ENCODE results near the gene OLFML2A.
"Not testable (repeated sequence)": the region's sequence is repeated elsewhere in the genome, so short reads cannot be mapped to it uniquely, and the experiment has no call there.

Gene OLFML2A

DNA sequence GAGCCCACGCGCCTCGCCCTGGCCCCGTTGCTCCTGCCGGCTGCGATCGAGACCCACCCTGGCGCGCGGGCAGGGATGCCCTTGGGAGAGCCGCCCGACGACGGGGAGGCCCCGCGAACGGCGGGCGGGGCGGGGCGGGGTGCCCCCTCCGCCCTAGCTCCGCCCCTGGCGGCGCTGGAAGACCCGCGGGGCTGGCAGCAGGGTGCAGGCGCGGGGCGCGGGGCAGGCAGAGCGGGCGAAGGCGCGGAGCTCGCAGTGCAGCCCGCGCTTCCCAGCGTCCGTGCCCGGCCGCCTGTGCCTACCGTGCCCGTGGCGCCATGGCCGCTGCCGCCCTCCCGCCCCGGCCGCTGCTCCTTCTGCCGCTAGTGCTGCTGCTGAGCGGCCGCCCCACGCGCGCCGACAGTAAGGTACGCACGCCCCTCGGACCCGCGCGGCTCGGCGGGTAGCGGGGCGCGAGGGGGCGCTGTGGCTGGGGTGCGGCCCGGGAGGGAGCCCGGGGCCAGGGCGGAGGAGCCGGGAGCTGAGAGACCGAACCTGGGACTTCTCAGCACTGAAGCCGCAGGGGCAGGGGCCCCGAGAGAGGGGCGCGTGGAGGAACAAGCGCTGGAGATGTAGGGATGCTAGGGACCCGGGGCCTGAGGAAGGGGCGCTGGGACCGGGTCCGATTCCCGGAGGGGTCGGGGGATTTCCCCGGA is at the start of gene OLFML2A:
Gene OLFML2A, plus strand, starts transcription at position 180 of the 695 bp plus-strand sequence. Its CDS starts 138 bp downstream, at position 318.
- Histone ChIP-seq H4K20me1 (ENCODE audit: insufficient read depth, low read length) (no peaks in the 10 kb centered on the region), H2AFZ (ENCODE audit: low read depth, low read length) (no peak within 1 kb of the TSS), H3K9ac (ENCODE audit: low read length) (no peak within 1 kb of the TSS), H3K4me3 (ENCODE audit: low read length) (peak within 1 kb of the TSS; percentile 61), H3K4me1 (ENCODE audit: low read length) (peaks cover 43% of the 10 kb centered on the region), H3K27me3 (ENCODE audit: low read depth, low read length) (no peaks in the 10 kb centered on the region), H3K79me2 (ENCODE audit: low read length) (no peaks in the 10 kb centered on the region), H3K36me3 (replicated peaks; ENCODE audit: low read depth, low read length) (no peaks in the 10 kb centered on the region), H3K27ac (ENCODE audit: low read length) (no peak within 1 kb of the TSS), H3K4me2 (ENCODE audit: low read length) (peak within 1 kb of the TSS; percentile 54), H3K9me3 (ENCODE audit: insufficient read depth, low read length) (no peaks in the 10 kb centered on the region)
- peak; percentile 11; the same call in 1 of the 2 replicates for TF ChIP-seq CTCF (IDR thresholded peaks at IDR 0.05; ENCODE audit: low read depth, low read length)
- no peak for TF ChIP-seq EZH2phosphoT487 (IDR thresholded peaks at IDR 0.05; ENCODE audit: low read depth)

DNA sequence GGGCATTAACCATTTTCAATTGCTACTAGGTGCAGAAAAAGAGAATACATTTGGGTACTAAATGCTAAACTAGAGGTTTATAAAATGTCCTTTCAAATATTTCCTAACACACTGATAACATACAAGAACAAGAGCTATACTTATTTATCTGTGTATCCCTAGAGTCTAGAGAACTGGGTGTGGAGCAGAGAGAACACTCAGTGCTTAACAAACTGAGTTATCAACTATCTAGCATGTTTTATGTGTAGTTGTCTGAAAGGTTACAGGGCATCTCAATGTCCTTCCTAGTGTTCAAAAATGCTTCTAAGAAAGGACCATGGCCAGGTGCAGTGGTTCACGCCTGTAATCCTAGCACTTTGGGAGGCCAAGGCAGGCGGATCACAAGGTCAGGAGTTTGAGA is 46.2 kb upstream of the OLFML2A start:
- H3K9ac ChIP-seq (ENCODE audit: low read length) = no peak overlapping the region
- no peak overlapping the region for H3K4me3 ChIP-seq (ENCODE audit: low read length)
- no peak overlapping the region for H3K27ac ChIP-seq (ENCODE audit: low read length)
- H3K79me2 ChIP-seq (ENCODE audit: low read length) = peaks cover 15% of the 10 kb centered on the region
- H2AFZ ChIP-seq (ENCODE audit: low read depth, low read length) = no peak overlapping the region
- H3K27me3 ChIP-seq (ENCODE audit: low read depth, low read length) = no peaks in the 10 kb centered on the region
- no peak overlapping the region for H3K4me2 ChIP-seq (ENCODE audit: low read length)
- no peaks in the 10 kb centered on the region for H3K9me3 ChIP-seq (ENCODE audit: insufficient read depth, low read length)
- TF ChIP-seq EZH2phosphoT487 (IDR thresholded peaks at IDR 0.05; ENCODE audit: low read depth) = no peak
- TF ChIP-seq CTCF (IDR thresholded peaks at IDR 0.05; ENCODE audit: low read depth, low read length) = no peak
- peaks cover 14% of the 10 kb centered on the region for H4K20me1 ChIP-seq (ENCODE audit: insufficient read depth, low read length)
- H3K36me3 ChIP-seq (replicated peaks; ENCODE audit: low read depth, low read length) = peaks cover 14% of the 10 kb centered on the region
- H3K4me1 ChIP-seq (ENCODE audit: low read length) = no peaks in the 10 kb centered on the region

GRCh38 chr9:124733964-124734740 is 42.8 kb upstream of the OLFML2A start:
- TF ChIP-seq EZH2phosphoT487 (IDR thresholded peaks at IDR 0.05; ENCODE audit: low read depth) = no peak
- no peak for TF ChIP-seq CTCF (IDR thresholded peaks at IDR 0.05; ENCODE audit: low read depth, low read length)
- Histone ChIP-seq H3K4me2 (ENCODE audit: low read length) (no peak overlapping the region), H3K9ac (ENCODE audit: low read length) (no peak overlapping the region), H3K9me3 (ENCODE audit: insufficient read depth, low read length) (no peaks in the 10 kb centered on the region), H4K20me1 (ENCODE audit: insufficient read depth, low read length) (peaks cover 32% of the 10 kb centered on the region), H3K4me1 (ENCODE audit: low read length) (no peaks in the 10 kb centered on the region), H3K4me3 (ENCODE audit: low read length) (no peak overlapping the region), H3K27me3 (ENCODE audit: low read depth, low read length) (no peaks in the 10 kb centered on the region), H2AFZ (ENCODE audit: low read depth, low read length) (no peak overlapping the region), H3K36me3 (replicated peaks; ENCODE audit: low read depth, low read length) (peaks cover 16% of the 10 kb centered on the region), H3K27ac (ENCODE audit: low read length) (no peak overlapping the region), H3K79me2 (ENCODE audit: low read length) (peaks cover 40% of the 10 kb centered on the region)

DNA sequence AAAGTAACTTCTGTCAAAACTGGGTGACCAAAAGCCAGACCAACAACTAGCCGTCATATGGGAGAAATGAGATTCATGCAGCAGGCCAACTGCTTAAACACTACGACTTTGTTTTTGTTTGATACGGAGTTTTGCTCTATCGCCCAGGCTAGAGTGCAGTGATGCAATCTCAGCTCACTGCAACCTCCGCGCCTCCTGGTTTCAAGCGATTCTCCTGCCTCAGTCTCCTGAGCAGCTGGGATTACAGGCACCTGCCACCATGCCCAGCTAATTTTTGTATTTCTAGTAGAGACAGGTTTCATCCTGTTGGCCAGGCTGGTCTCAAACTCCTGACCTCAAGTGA is 42.2 kb upstream of the OLFML2A start:
- Histone ChIP-seq H3K36me3 (replicated peaks; ENCODE audit: low read depth, low read length) (peaks cover 20% of the 10 kb centered on the region), H3K79me2 (ENCODE audit: low read length) (peaks cover 46% of the 10 kb centered on the region), H4K20me1 (ENCODE audit: insufficient read depth, low read length) (peaks cover 38% of the 10 kb centered on the region)
- not testable (repeated sequence) for H3K4me3 ChIP-seq (ENCODE audit: low read length); H3K4me2 ChIP-seq (ENCODE audit: low read length); H3K27ac ChIP-seq (ENCODE audit: low read length); H3K9ac ChIP-seq (ENCODE audit: low read length); H3K4me1 ChIP-seq (ENCODE audit: low read length); H2AFZ ChIP-seq (ENCODE audit: low read depth, low read length); H3K9me3 ChIP-seq (ENCODE audit: insufficient read depth, low read length); H3K27me3 ChIP-seq (ENCODE audit: low read depth, low read length)
